HG03060 (cell line): Measurements from ENCODE around the gene QDPR.
A peak's percentile ranks its signal among the peaks of the same experiment; 100 is the strongest.
"Not testable (repeated sequence)": the region's sequence is repeated elsewhere in the genome, so short reads cannot be mapped to it uniquely, and the experiment has no call there.

Experiments
- ATAC-seq: cut with Tn5 transposase; IDR thresholded peaks from one replicate; pipeline ENCODE4 v1.9.1; 2021; ENCODE audit warnings: low read depth, moderate number of reproducible peaks; ENCODE audit not compliant: unreplicated experiment

QDPR gene

DNA sequence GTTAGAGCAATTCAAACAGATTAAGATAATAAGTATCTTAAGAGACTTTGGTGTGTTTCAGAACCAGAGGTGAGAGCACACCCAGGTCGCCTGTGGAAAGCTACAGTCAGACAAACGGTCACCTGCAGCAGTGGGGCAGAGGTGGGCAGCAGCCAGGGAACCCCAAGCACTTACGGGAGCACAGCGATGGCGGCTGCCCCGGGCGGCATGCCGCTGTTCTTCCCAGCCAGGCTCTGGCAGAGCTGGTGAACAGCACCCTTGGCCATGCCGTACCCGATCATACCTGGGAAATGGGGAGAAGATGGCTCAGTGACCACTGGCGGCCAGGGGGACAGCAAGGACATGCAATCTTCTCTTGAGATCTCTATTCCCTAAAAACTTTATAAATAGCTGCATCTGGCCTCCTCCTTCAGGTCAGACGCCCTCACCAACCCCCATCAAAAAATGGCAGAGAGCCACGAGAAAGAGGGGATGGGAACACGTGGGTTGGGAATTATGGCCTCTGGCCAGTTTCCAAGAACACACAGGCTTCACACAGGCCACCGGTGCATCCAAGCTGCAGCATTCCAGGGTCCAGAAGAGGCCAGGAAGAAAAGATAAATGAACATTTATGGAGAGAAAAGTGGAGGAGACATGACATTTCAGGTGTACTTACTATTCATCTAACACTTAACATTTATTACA is 19.7 kb downstream of the QDPR start:
- no peak for ATAC-seq

DNA sequence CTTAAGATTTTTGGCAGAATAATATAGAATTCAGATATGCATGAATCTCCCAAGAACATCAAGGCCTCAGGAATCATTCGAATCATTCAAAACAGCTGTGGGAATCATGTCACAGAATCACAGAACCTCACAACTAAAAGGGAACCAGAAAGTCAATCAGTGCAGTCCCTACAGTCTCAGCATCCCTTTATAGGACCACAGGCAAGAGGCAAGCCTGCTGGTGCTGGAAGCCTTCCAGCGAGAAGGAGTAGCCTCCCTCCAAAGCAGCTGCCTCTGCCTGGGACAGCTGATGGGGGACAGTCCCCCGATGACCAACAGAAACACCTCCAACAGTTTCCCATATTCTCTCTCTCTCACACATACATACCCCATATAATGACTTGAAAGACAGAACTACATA is 20.7 kb downstream of the QDPR start:
- ATAC-seq: no peak

DNA sequence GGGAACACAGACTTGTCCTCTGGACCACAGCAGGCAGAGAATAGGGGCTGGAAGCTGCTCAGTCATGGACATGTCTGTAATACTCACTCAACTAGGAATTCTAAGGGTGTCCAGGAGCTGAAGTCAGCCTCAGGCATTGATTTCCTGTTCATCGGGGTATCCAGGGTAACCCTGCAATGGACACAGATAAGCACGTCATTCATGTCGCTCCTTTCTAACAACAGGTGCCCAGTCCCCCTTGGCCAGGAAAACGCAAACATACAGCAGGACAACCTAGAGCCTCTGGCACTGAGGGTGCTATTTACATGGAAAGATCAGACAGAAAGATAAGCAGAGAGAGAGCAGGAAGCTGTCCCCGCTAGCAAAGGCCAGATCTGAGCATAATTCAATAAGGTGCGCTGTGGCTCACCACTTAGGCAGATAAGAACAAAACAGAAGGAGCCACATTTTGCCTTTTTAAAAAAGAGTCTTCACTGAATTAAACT is 21.3 kb downstream of the QDPR start:
- no peak for ATAC-seq

DNA sequence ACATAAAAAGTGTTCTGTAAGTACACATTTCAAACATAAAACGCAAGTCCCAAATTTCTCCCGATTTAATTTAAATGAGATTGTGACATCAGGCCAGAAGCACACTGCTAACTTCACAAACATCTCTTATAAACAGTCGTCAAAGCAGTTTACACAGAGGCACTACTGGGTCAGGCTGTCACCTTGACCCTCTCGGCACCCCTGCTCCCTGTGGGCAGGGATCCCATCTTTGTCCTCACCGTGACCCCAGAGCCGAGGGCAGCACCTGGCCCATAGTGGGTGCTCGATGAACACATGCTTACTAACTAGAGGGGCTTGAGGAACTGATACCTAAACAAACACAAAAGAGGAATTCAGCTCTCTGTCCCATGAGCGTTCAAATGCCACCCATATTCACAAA is 22.2 kb downstream of the QDPR start:
- ATAC-seq: no peak

DNA sequence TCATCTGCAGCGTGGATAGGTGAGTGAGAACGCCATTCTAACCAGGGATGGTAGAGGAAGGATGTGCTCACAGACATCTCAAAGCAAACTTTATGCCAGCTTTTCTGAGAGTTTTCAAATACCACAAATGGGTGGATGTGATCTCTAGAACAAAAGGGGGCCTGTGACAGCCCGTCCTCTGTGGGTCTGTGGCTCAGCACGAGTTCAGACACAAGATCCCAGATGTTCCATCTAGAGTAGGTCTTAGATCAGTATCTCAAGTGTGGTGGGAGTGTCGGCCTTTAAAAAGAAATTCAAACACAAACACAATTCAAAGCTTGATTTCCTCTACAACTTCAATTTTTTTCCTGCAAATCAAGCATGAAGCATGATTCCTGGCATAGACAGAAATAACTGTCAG is 22.8 kb downstream of the QDPR start:
- no peak for ATAC-seq

DNA sequence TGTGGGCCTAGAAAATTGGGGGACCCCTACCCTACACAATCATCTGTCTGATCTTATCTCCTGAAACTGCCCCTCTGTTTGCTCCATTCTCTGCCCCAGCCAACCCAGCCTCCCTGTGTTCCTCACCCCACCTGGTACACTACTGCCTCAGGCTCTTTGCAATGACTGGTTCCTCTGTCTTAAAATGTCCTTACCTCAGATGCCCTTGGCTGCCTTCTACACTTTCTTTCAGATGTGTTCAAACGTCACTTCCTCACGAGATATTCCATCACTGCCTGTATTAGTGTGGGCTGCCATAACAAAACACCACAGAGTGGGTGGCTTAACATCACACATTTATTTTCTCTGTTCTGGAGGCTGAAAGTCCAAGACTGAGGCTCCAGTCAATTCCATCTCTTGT is 29.2 kb downstream of the QDPR start:
- no peak for ATAC-seq

DNA sequence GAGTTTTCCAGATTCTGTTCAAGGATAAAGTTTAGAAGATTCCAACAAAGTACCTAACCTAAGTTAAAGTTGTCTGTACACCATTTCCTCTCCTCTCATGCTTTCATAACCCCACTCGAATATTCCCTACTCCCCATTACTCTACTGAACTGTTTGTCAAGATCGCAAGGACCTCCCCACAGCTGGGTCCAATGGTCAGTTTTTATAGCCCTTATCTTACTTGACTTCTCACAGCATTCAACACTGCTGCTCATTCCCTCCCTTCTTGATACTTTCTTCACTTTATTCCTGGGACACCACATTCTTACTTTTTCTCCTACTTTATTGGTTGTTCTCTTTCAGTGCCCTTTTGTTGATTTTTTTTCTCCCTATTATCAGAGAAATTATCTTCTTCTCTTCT is 30.9 kb downstream of the QDPR start:
- ATAC-seq: no peak

DNA sequence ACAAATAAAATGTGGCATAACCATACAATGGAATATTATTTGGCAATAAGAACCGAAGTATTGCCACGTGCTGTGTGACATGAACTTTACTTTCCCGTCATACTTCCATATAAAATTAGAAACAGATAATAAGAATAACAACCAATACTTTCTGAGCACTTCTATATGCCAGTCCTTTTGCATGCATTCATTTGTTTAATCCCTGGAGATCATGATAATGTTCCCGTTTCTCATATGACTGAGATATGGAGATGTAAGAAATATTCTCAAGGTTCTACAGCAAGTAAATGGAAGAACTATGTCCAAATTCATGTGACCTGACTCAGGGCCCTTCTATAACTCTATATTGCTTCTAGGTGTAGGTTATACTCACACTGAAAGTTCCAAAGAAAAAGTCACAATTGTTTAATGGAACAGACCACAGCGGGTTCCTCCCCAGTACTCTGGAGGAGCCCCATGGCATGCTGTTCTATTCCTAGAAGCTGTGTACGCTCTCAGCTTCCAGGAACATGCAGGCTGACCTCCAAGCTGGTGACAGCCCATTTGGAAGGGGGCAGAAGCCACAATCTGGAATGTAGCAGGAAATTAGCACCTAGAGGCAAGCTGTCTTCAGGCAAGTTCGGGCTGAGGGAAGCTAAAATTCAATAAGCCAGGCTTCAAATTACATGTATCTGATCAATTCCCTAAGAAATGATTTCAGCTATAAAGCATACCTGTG is 31.5 kb downstream of the QDPR start:
- no peak for ATAC-seq

DNA sequence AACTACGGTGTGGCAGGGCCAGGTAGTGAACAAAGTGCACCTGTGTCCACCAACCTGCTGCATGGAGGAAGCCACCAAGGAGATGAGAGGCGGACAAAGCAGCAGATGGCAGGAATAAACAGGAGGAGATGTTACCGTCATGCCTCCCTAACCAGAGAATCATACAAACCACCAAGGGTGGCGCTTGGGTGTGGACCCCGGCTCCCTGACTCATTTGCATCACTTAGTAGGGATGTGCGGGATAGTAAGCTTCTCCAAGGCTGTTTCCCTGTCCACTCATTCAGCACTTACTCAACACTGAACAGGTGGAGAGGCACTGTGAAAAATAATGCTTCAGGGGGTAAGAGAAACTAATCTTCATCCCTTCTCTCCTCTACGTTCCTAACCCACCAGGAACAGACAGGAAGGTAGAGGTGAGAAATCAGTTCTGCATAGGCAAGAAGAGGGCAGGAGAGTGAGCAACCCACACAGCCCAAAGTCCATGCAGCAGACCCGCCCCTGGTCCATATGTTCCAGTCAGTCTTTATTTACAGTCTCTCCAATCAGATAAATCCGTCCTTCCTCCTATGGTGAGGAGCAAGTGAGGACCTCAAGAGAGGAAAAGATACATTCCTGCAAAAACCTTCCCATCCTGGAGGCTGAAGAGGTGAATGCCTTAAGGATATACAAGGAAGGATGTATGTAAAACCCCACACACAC is 34.0 kb downstream of the QDPR start:
- ATAC-seq: no peak

DNA sequence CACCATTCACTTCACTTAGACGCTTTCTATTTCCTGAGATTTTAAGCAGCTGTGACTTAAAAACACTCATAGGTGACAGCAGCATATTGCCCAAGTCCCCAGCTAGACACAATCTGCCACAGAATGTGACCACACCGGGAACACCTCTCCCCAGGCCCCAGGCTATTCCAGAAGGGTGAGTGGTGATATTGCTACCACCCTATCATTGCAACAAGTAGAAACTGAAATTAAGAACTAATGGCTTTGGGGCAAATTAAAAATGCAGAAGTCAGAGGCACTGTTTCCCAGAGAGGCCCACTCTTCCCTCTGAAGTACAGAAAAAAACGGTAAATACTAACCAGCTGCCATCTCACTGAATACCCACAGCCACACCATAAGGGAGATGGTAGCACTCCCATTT is 35.0 kb downstream of the QDPR start:
- no peak for ATAC-seq

DNA sequence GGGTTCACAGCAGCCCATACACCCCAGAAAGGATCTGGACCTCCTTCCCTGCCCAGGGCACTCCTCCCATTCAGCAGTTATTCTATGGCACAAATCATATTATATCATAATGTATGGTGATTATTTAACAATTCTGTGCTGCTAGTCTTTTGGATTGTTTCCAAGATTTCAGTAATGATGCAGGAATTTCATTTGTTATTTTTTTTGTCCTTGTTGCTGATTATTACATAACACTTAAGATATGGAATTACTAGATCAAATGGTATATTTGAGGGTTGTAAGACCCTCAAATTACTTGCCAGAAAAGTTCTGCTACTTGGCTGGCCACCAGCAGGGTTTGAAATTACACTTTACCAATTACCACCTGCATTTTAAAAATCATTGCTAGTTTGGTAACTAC is 36.4 kb downstream of the QDPR start:
- ATAC-seq: no peak

DNA sequence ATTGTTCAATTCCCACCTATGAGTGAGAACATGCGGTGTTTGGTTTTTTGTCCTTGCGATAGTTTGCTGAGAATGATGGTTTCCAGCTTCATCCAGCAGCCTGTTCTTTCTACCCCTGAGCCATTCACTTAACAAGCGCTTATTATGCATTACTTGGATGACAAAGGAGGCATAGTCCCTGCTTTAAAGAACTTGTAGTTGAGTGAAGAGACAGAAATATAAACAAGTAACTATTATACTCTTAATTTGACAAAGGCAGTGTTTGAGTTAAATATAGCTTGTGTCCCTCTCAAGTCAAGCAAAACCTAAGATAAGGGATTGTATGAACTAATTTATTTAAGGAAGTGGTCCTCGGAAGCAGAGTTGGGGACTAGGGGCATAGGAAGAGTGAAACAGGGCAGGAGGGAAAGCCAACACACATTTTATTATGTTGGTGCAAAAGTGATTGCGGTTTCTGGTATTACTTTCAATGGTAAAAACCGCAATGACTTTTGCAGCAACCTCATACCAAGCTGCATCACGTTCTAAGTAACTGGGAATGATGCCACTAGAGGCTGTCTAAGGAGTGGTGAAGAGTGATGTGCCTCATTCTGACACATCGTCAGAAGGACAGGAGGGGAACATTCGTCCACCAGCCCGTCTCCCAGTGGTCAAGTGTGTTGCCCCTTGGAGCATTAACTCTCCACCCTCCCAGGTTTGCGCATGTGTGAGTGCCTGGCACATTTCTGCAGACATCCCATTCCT is 41.8 kb downstream of the QDPR start:
- ATAC-seq: no peak

DNA sequence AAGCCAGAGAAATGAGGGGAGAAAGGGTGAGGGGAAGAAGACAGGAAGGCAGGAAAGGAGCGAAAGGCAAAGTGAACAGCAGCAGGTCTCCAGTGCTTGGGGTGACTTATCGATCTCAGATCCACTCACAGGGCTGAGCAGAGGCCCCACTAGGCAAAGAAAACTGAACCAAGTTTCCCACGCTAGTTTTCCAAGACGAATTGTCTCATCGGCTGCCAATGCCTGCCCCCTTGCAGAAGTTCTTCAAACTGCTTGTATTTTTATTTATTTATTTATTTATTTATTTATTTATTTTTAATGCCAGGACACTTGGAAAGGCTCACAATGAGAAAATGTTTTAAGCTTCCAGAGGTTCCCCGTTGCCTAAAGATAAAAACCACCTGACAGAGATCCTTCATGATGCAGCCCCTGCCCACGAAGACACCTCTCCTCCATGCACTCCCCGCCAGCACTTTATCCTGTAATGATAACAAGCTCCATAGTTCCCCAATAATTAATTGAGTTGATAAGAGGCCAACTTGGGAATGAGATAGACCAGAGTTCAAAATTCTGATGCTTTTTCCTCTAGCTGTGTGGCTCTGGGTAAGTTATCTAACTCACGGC is 43.2 kb downstream of the QDPR start:
- ATAC-seq: no peak

DNA sequence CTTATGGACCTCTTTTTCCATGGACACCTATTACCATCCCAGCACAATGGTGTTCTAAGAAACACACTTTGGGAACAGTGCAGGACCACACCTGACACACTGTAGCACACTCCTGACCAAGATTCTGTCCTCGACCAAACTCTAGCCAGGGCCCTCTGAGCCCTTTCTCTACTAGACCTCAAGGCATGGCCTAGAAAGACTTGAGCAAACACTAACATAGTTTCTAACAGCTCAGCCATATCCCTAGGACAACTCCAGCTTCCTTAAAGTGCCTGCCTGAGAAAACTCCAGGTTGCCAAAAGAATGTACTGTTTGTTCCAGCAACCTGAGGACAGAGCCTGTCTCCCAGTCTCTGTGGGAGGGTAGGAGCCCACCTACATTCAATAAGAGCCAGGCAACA is 48.3 kb downstream of the QDPR start:
- ATAC-seq: no peak

DNA sequence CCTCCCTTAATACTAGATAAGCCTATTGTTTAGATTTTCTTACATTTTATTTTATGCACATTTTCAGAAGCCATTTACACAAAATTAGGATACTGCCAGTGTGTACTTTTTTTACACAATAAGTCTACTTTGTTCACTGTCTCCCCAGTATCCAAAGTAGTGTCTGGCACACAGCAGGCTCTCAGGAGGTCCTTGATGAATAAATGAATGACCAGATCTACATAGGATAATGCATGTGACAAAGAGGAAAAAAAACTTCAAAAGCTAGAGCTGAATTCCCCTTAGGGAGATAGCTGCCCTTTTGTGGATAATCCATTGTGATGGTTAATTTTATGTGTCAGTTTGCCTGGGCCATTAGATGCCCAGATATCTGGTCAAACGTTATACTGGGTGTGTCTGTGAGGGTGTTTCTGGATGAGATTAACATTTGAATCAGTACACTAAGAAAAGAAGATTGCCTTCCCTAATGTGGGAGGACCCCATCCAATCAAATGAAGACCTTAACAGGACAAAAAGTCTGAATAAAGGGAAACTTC is 61.6 kb downstream of the QDPR start:
- no peak for ATAC-seq

DNA sequence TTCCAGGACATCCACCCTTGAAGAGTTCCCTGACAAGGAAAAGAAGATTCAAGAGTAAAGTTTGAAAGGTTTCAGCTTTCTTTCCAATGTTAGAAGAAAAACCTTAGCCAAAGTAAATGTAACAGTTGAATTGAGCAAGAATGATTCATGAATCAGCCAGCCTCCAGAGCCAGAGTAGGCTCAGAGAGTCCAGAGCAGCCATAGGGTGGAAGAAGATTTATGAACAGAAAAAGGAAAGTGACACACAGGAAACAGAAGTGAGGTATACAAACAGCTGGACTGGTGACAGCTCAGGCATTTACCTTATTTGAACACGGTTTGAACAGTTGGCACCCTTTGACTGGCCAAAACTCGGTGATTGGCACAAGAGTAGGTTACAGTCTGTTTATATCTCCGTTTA is 63.2 kb downstream of the QDPR start:
- no peak for ATAC-seq

DNA sequence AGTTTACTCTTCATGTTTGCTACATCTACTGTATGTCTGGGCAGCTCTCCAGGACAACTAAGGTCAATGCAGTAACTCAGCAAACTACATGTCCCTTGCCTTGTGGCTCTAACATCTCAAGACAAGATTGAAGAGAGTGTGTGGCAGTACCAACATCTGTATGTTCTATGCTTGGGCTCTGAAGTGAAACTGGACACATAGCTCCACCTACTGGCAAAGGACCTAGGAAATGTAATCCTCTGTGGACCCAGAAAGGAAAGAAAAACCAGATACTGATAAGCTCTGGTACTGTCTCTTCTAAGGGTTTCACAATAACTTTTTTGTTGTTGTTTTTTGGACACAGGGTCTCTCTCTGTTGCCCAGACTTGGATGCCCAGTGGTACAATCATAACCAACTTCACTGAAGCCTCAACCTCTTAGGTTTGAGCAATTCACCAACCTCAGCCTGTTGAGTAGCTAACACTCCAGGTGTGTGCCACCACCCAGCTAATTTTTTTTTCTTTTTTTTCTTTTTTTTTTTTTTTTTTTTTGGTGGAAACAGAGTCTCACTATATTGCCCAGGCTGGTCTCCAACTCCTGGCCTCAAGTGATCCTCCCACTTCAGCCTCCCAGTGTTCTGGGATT is 64.1 kb downstream of the QDPR start:
- ATAC-seq: peak; percentile 90

DNA sequence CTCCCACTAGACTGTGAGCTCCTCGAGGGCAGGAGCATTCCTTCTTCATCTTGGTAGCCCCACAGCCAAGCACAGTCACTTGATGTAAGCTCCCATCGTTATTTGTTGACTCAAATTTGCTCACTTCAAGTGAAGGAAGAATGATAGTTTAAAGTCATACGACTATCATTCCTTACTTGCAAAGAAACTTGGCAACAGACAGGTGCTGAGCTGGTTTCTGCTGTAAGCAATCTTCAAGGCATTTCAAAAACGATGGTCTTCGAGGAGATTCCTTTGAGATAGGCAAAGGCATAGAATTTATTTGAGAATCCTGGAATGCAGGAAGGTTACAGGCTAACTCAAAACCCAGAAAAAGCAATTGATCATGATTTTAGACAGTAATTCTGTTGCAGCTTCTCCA is 64.8 kb downstream of the QDPR start:
- no peak for ATAC-seq

DNA sequence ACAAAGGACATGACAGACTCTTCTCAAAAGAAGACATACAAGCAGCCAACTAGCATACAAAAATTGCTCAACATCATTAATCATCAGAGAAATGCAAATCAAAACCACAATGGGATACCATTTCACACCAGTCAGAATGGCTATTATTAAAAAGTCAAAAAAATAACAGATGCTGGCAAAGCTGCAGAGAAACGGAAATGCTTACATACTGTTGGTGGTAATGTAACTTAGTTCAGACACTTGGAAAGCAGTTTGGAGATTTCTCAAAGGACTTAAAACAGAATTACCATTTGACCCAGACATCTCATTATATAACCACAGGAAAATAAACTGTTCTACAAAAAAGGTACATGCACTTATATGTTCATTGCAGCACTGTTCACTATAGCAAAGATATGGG is 69.4 kb downstream of the QDPR start:
- not testable (repeated sequence) for ATAC-seq

DNA sequence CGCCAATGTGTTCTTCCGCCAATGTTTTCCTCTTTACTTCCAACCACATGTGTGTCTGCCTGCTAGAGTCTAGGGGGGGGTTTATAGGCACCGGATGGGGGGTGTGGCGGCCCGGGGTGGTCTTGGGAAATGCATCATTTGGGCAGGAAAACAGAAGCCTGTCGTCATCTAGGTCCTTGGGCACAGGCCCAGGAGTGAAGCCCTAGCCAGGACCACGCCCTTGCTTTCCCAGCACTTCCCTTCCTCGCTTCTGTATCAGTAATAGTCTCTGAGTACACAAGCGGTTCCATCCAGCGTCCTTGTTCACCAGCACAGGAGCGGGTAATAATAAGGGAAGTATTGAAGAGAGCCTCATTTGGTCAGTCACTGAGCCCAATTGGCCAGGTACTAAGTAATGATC is 74.5 kb downstream of the QDPR start:
- no peak for ATAC-seq
